ENCODE data around the gene CORO1C.
A peak's percentile ranks its signal among the peaks of the same experiment; 100 is the strongest.

Gene CORO1C

DNA sequence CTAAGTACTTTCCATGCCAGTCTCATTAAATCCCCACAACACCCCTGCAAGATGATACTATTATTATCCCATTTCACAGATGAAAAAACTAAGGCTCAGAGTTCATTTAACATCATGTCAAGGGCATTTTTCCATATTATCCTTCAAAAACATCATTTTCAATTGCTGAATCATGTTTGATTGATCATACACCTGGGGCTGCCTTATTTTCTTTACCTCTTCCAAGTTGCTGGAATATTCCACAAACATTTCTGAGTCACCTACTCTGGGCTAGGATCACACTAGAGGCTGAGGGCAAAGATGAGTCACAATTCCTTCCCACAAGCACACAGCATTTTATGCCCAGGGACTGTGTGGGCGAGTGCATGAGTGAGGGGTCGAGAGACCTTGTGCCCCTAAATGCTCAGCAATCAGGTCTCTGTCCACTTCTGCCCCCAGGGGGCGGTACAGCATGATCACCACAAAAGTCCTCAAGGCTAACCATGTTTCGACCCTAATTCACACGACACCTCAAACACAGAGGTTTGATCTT is 119.4 kb downstream of the CORO1C start:
- H3K79me2 ChIP-seq (ENCODE audit: control insufficient read depth, insufficient read depth, low read length, unreplicated experiment): no peaks in the 10 kb centered on the region
- no peaks in the 10 kb centered on the region for H3K27me3 ChIP-seq (ENCODE audit: insufficient read depth, low read length)
- no peaks in the 10 kb centered on the region for H3K36me3 ChIP-seq (ENCODE audit: insufficient read depth, low read length)
- H3K4me3 ChIP-seq (ENCODE audit: low read depth, low read length): no peak overlapping the region
- peak overlapping the region; percentile 56 for H3K27ac ChIP-seq (ENCODE audit: low read depth, low read length)
- no peak overlapping the region for H2AFZ ChIP-seq (ENCODE audit: low read length, unreplicated experiment)
- peaks cover 16% of the 10 kb centered on the region for H3K4me1 ChIP-seq (ENCODE audit: control insufficient read depth, insufficient read depth, low read length, unreplicated experiment)

DNA sequence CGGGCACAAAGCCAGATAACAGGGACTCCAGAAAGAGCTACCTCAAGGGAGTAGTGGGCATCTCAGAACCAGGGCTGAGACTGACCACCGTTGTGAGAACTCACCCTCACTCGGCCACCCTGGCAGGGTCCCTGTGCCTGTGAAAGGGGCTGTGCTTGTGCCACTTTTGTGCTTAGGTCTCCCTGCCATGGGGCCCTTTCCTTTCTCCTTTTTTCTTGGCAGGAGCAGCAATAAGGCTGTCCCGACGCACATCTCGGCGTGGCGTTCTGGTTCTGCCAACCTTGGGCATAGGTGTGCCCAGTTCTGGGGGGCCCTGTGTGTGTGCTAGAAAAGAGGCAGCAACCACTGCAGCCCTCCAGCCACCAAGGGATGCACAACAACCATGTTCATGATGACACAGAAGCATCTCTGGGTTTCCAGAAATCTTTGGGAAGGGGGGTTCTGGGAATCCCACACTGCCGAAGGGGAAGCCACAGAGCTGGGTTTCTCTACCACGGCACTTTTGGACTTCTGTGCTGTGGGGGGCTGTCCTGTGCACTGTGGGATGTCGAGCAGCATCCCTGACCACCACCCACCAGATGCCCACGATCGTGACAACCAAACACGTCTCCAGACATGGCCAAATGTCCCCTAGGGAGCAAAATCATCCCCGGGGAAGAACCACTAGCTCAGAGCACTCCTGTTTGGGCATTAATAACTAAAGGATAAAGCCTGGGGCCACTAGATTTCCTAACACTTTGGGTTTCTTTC is 120.3 kb downstream of the CORO1C start:
- Histone ChIP-seq H3K4me3 (ENCODE audit: low read depth, low read length) (no peak overlapping the region), H3K4me1 (ENCODE audit: control insufficient read depth, insufficient read depth, low read length, unreplicated experiment) (peaks cover 14% of the 10 kb centered on the region), H3K36me3 (ENCODE audit: insufficient read depth, low read length) (no peaks in the 10 kb centered on the region), H3K27ac (ENCODE audit: low read depth, low read length) (no peak overlapping the region), H2AFZ (ENCODE audit: low read length, unreplicated experiment) (no peak overlapping the region), H3K27me3 (ENCODE audit: insufficient read depth, low read length) (no peaks in the 10 kb centered on the region), H3K79me2 (ENCODE audit: control insufficient read depth, insufficient read depth, low read length, unreplicated experiment) (no peaks in the 10 kb centered on the region)

DNA sequence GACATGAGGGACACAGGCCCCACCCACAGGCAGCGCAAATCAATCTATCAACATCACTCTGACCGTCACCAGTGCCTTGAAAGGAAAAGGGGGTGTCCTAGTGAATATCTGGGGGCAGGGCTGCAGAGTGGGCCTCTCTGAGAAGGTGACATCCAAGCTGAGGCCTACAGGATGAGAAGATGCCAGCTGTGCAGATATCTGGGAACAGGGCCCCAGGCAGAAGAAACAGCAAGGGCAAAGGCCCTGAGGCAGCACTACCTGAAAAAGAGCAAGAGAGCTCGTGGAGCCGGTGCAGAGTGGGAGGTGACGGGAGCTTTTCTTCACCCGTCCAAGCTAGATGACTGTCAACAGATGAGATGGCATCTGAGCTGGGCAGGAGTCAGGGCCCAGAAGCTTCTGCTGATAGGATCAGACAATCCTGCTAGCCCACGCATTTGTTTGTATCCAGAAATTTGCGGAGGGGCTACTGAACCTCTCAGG is 120.9 kb downstream of the CORO1C start:
- Histone ChIP-seq H3K79me2 (ENCODE audit: control insufficient read depth, insufficient read depth, low read length, unreplicated experiment) (no peaks in the 10 kb centered on the region), H3K36me3 (ENCODE audit: insufficient read depth, low read length) (no peaks in the 10 kb centered on the region), H3K27ac (ENCODE audit: low read depth, low read length) (no peak overlapping the region), H2AFZ (ENCODE audit: low read length, unreplicated experiment) (no peak overlapping the region), H3K4me3 (ENCODE audit: low read depth, low read length) (no peak overlapping the region), H3K4me1 (ENCODE audit: control insufficient read depth, insufficient read depth, low read length, unreplicated experiment) (peaks cover 19% of the 10 kb centered on the region), H3K27me3 (ENCODE audit: insufficient read depth, low read length) (no peaks in the 10 kb centered on the region)

DNA sequence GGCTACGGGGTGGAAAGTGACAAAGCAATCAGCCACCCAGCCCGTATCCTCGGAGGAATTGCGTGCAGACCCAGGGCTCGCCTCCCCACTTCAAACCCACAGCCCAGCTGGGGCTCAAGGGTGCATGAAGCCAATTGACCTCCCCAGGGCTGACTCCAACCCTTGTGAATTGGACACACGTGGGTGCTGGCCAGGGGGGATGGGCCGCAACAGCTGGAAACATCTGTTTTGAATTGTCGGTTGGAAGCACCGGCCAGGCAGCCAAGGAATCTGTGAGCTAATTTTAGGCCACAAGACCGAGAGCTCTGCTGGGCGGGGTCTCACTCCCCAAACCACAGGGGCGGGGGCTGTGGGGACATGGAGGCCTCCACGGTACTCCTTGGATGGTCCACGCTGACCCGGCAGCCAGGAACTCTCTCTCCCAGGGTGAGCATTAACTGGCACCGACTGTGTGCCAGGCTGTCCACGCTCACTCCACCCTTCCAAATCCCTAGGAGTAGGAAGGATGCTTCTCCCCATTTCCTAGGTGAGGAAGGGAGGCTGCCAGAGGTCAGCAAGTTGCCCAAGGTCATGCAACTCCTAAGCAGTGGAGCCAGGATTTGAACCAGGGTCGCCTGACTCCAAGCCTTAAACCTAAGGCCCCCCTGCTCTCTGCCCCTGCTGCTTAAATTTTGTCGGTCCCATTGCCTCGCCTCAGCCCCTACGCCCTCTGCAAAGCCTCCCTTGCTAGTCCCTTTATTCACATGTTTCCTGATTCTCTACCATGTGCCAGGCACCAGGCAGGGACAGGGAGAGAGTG is 121.6 kb downstream of the CORO1C start:
- H3K36me3 ChIP-seq (ENCODE audit: insufficient read depth, low read length): no peaks in the 10 kb centered on the region

DNA sequence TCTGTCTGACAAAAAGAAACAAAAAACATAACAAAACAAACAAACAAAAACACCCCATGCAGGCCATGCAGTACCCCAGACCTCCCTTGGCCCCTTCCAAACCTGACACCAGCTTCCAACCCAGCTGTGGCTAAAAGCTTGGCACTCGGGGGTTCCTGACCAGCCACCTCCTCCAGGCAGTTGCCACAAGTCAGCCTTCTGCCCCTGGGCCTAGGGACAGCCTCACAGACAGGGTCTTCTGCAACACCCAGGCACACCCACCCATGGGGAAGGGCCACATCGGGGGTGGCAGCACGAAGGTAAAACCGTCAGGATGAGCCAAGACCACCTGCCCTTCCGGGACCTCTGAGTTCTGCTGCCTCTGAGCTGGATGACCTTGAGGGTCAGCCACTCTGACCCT is 122.7 kb downstream of the CORO1C start:
- peaks cover 23% of the 10 kb centered on the region for H3K4me1 ChIP-seq (ENCODE audit: control insufficient read depth, insufficient read depth, low read length, unreplicated experiment)
- no peaks in the 10 kb centered on the region for H3K36me3 ChIP-seq (ENCODE audit: insufficient read depth, low read length)
- no peak overlapping the region for H2AFZ ChIP-seq (ENCODE audit: low read length, unreplicated experiment)
- no peak overlapping the region for H3K27ac ChIP-seq (ENCODE audit: low read depth, low read length)
- no peaks in the 10 kb centered on the region for H3K27me3 ChIP-seq (ENCODE audit: insufficient read depth, low read length)
- no peaks in the 10 kb centered on the region for H3K79me2 ChIP-seq (ENCODE audit: control insufficient read depth, insufficient read depth, low read length, unreplicated experiment)
- H3K4me3 ChIP-seq (ENCODE audit: low read depth, low read length): no peak overlapping the region

More for the DNA sequence above, 121.6 kb downstream of the CORO1C start:
- no peak overlapping the region for H2AFZ ChIP-seq (ENCODE audit: low read length, unreplicated experiment)
- peaks cover 23% of the 10 kb centered on the region for H3K4me1 ChIP-seq (ENCODE audit: control insufficient read depth, insufficient read depth, low read length, unreplicated experiment)
- no peak overlapping the region for H3K4me3 ChIP-seq (ENCODE audit: low read depth, low read length)
- no peaks in the 10 kb centered on the region for H3K79me2 ChIP-seq (ENCODE audit: control insufficient read depth, insufficient read depth, low read length, unreplicated experiment)
- no peaks in the 10 kb centered on the region for H3K27me3 ChIP-seq (ENCODE audit: insufficient read depth, low read length)
- no peak overlapping the region for H3K27ac ChIP-seq (ENCODE audit: low read depth, low read length)

DNA sequence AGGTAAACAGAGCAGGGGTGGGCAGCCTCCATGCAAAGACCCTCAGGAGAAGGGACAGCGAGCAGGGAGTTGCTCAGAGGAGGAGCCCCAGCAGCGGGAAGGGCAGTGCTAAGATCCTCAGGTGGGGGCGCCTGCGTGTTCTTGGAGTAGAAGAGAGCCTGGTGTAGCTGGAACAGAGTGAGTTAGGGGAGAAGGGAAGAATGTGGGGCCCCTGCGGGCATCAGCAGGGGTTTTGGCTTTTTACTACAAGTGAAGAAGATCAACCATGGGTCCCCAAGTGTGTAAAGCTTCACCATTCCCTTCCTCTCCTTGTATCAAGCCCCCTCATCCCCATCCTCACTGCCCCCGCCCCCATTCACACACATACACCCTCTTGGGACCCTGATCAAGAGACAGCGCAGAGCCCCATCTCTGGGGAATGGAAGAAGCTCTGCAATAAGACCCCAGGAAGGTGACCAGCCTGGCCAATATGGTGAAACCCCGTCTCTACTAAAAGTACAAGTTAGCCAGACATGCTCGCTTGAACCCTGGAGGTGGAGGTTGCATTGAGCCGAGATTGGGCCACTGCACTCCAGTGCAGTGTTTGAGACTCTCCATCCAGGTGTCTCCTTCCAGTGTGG is 123.2 kb downstream of the CORO1C start:
- H3K79me2 ChIP-seq (ENCODE audit: control insufficient read depth, insufficient read depth, low read length, unreplicated experiment): no peaks in the 10 kb centered on the region
- no peak overlapping the region for H3K27ac ChIP-seq (ENCODE audit: low read depth, low read length)
- H3K27me3 ChIP-seq (ENCODE audit: insufficient read depth, low read length): no peaks in the 10 kb centered on the region
- H3K36me3 ChIP-seq (ENCODE audit: insufficient read depth, low read length): no peaks in the 10 kb centered on the region
- peaks cover 23% of the 10 kb centered on the region for H3K4me1 ChIP-seq (ENCODE audit: control insufficient read depth, insufficient read depth, low read length, unreplicated experiment)
- no peak overlapping the region for H3K4me3 ChIP-seq (ENCODE audit: low read depth, low read length)
- H2AFZ ChIP-seq (ENCODE audit: low read length, unreplicated experiment): no peak overlapping the region

DNA sequence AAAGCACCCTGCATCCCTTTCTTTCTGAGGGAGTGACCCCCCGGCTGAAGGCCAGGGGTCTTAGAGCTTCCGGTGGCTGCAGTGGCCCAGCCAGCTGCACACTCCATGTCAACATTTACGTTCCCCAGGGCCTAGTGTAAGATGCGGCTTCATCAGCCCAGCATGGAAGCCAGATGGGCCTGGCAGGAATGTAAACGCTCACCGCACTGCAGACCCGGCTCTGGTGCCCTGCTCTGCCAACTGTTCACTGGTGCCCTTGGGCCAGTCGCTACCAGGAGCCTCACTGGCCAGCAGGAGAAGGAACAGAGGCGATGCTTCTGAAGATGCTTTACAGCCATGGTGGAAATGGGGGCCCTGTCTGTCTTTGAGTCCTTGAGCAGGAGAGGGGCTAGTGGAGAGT is 124.8 kb downstream of the CORO1C start:
- Histone ChIP-seq H2AFZ (ENCODE audit: low read length, unreplicated experiment) (no peak overlapping the region), H3K79me2 (ENCODE audit: control insufficient read depth, insufficient read depth, low read length, unreplicated experiment) (no peaks in the 10 kb centered on the region), H3K4me3 (ENCODE audit: low read depth, low read length) (no peak overlapping the region), H3K36me3 (ENCODE audit: insufficient read depth, low read length) (no peaks in the 10 kb centered on the region), H3K4me1 (ENCODE audit: control insufficient read depth, insufficient read depth, low read length, unreplicated experiment) (peaks cover 16% of the 10 kb centered on the region), H3K27ac (ENCODE audit: low read depth, low read length) (no peak overlapping the region), H3K27me3 (ENCODE audit: insufficient read depth, low read length) (no peaks in the 10 kb centered on the region)

DNA sequence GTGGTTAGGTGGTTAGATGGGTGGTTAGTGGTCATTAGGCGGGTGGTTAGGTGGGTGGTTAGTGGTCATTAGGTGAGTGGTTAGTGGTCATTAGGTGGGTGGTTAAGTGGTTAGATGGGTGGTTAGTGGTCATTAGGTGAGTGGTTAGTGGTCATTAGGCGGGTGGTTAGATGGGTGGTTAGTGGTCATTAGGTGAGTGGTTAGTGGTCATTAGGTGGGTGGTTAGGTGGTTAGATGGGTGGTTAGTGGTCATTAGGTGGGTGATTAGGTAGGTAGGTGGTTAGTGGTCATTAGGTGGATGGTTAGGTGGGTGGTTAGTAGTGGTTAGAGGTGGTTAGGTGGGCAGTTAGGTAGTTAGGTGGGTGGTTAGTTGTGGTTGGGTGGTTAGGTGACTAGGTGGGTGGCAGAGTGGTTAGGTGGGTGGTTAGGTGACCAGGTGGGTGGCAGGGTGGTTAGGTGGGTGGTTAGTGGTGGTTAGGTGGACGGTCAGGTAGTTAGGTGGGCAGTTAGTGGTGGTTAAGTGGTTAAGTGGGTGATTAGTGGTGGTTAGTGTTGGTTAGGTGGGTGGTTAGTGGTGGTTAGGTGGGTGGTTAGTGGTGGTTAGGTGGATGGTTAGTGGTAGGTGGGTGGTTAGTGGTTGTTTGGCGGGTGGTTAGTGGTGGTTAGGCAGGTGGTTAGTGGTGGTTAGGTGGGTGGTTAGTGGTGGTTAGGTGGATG is 125.5 kb downstream of the CORO1C start:
- Histone ChIP-seq H3K4me3 (ENCODE audit: low read depth, low read length) (no peak overlapping the region), H3K36me3 (ENCODE audit: insufficient read depth, low read length) (no peaks in the 10 kb centered on the region), H3K79me2 (ENCODE audit: control insufficient read depth, insufficient read depth, low read length, unreplicated experiment) (no peaks in the 10 kb centered on the region), H3K4me1 (ENCODE audit: control insufficient read depth, insufficient read depth, low read length, unreplicated experiment) (peaks cover 16% of the 10 kb centered on the region), H2AFZ (ENCODE audit: low read length, unreplicated experiment) (no peak overlapping the region), H3K27me3 (ENCODE audit: insufficient read depth, low read length) (no peaks in the 10 kb centered on the region), H3K27ac (ENCODE audit: low read depth, low read length) (peak overlapping the region; percentile 59; the same call in 1 of the 2 replicates)

DNA sequence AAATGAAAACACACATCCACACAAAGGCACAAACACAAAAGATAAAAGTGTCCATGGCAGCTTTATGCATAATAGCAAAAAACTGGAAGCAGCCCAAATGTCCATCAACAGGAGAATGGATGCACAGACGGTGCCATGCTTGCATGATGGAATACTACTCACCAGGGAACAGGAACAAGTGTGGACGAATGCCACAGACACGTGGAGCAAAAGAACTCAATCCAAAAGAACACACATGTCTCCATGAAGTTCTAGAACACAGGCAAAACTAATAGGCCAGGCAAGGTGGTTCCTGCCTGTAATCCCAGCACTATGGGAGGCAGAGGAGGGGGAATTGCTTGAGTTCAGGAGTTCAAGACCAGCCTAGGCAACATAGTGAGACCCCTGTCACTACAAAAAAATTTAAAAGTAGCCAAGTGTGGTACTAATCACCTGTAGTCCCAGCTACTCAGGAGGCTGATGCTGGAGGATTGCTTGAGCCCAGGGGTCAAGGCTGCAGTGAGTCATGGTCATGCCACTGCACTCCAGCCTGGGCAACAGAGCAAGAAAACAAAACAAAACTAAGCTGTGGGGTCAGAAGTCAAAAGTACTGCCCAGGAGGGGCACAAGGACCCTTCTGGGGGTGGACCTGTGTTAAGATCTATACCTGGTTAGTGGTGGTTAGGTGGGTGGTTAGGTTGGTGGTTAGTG is 126.2 kb downstream of the CORO1C start:
- Histone ChIP-seq H3K36me3 (ENCODE audit: insufficient read depth, low read length) (no peaks in the 10 kb centered on the region), H2AFZ (ENCODE audit: low read length, unreplicated experiment) (no peak overlapping the region), H3K27ac (ENCODE audit: low read depth, low read length) (peak overlapping the region; percentile 59; the same call in 1 of the 2 replicates), H3K4me1 (ENCODE audit: control insufficient read depth, insufficient read depth, low read length, unreplicated experiment) (peaks cover 16% of the 10 kb centered on the region), H3K27me3 (ENCODE audit: insufficient read depth, low read length) (no peaks in the 10 kb centered on the region), H3K4me3 (ENCODE audit: low read depth, low read length) (no peak overlapping the region), H3K79me2 (ENCODE audit: control insufficient read depth, insufficient read depth, low read length, unreplicated experiment) (no peaks in the 10 kb centered on the region)

Data from ACC112 (cell line).